Cerebellar nuclear complex (tissue), 1 donor: ENCODE data around the gene C1orf35.

Source experiments
- DNase-seq, 2 experiments: peaks; one replicate each; lab custom pipeline; 2025; lab: John Stamatoyannopoulos, UW

The C1orf35 gene

DNA sequence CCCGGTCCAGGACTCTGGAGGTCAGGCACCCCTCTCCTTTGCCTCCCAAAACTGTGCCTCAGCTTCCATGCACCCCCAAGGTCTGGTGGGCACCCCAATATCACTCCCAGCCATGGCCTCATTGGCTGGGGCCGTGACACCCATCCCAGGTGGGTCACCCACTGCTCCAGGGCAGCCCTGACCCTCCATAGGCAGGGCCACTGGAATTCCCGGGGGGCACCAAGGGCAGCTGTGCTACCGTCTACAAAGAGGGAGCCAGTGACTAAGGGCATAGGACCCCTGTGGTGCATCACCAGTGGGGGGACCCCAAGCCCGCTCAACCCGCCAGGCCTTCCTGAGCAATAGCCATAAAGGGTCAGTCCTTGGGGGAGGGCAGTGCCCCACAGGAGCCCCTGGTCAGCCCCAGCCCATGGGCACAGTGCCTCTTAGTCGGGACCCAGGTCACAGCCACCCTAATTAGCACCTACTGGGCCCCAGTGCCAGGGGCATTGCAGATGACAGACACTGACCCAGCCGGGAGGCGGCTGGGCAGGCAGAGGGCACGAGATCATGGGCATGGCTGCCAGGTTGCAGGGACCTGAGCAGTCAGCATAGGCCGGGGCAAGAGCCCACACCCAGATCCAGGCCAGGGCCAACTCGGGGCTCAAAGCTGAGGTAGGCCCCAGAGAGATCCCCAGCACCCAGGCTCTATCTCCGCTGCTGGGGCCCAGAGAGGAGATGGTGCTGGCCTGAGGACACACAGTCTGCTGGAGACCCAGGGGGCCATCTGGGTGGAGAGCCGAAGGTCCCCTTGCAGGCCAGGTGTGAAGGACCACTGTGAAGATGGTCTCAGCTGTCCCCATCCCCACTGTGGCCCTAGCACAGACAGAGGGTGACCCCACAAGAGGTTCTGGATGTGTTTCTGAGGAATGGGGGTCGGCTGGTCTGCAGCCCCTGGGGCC is 39.6 kb downstream of the C1orf35 start:
- no peak for DNase-seq

DNA sequence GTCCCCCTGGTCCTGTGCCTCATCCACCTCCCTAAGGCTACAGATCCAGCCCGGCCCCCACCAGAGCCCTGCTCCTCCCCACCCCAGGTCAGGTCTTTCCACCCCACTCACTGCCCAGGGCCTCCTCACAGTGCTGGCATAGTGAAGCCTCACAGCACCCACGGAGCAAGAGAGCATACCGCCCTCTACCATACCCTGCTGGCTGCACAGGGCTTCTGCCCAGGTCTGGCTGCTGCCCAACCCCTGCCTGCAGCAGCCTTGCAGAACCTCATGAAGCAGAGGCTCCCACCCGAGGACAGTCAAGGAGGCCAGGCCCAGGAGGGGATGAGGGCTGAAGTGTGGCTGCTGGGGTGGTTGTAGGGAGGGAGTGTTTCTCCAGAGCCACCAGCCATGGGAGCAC is 40.3 kb downstream of the C1orf35 start:
- DNase-seq: no peak

GRCh38 chr1:228062085-228062791 is 40.9 kb downstream of the C1orf35 start:
- DNase-seq: no peak

DNA sequence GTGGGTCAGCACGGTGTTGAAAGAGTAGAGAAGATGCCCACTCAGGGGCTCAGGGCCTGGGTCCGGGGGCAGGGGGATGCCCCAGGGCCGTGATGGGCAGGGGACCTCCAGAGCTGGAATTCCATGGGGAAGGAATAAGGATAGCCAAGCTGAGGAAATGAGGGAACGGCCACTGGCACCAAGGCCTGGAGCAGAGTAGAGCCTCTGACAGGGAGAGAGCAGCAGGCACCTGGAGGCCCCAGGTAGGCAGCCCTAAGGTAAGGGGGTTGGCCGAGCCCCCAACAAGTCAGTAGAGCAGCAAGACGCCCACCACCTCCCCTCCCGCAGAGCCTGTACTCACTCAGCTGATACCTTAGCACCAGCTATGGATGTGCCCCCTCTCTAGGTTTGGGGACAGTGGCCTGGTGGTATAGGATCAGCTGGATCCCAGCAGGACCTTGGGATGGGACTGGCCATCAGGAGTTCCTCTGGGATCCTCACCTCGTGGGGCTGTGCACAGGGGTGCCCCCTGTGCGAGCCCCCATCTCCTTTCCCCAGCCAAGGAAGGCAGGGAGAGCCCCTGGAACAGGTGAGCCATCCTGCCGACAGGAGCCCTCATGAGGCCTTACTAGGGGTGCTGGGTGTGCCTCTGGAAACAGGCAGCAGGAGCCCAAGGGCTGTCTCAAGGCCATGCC is 41.6 kb downstream of the C1orf35 start:
- no peak for DNase-seq

GRCh38 chr1:228060458-228061190 is 42.5 kb downstream of the C1orf35 start:
- no peak for DNase-seq

GRCh38 chr1:228059634-228060457 is 43.3 kb downstream of the C1orf35 start:
- no peak for DNase-seq

DNA sequence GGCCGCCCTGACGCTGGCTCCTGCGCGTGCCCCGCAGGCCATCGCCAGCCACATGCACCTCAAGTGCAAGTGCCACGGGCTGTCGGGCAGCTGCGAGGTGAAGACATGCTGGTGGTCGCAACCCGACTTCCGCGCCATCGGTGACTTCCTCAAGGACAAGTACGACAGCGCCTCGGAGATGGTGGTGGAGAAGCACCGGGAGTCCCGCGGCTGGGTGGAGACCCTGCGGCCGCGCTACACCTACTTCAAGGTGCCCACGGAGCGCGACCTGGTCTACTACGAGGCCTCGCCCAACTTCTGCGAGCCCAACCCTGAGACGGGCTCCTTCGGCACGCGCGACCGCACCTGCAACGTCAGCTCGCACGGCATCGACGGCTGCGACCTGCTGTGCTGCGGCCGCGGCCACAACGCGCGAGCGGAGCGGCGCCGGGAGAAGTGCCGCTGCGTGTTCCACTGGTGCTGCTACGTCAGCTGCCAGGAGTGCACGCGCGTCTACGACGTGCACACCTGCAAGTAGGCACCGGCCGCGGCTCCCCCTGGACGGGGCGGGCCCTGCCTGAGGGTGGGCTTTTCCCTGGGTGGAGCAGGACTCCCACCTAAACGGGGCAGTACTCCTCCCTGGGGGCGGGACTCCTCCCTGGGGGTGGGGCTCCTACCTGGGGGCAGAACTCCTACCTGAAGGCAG is 44.0 kb downstream of the C1orf35 start:
- no peak for DNase-seq

GRCh38 chr1:228058172-228058948 is 44.8 kb downstream of the C1orf35 start:
- no peak for DNase-seq
